Uterus (tissue), 4 donors: Measurements from ENCODE around the gene CEBPE. TPM values are rescaled to one million over a fixed set of nuclear protein-coding genes. Genes with fewer than 3 reads are reported as not detected.
"Not testable (repeated sequence)": the region's sequence is repeated elsewhere in the genome, so short reads cannot be mapped to it uniquely, and the experiment has no call there.

Source experiments
- DNase-seq, 2 donors: peaks; one replicate each; pipeline ENCODE4 v3.0.0-alpha.2; 2019 to 2020
- H3K27ac ChIP-seq, 2 donors: fragments of 200-600 bp; sonication (generic); 1 replicate in 1 of 2; 2 replicates in 1 of 2; pipeline ENCODE4 v1.5.1; 2016 to 2018
- H3K27me3 ChIP-seq, 2 donors: fragments of 200-600 bp; sonication (generic); one replicate each; pipeline ENCODE4 v1.5.1; 2018 to 2019; ENCODE audit warnings: control low read depth in 1 of 2
- H3K36me3 ChIP-seq, 2 donors: fragments of 200-600 bp; sonication (generic); one replicate each; pipeline ENCODE4 v1.5.1; 2019; ENCODE audit warnings: control low read depth in 1 of 2
- H3K4me1 ChIP-seq, 2 donors: fragments of 200-600 bp; sonication (generic); one replicate each; pipeline ENCODE4 v1.5.1; 2018 to 2019; ENCODE audit warnings: control low read depth in 1 of 2
- H3K4me3 ChIP-seq, 2 donors: fragments of 200-600 bp; sonication (generic); 1 replicate in 1 of 2; 2 replicates in 1 of 2; pipeline ENCODE4 v1.5.1; 2018 to 2019; ENCODE audit warnings: mild to moderate bottlenecking in 1 of 2
- H3K9me3 ChIP-seq, 2 donors: fragments of 200-600 bp; sonication (generic); one replicate each; pipeline ENCODE4 v1.5.1; 2019; ENCODE audit warnings: control low read depth in 1 of 2
- POLR2A ChIP-seq, 2 donors: fragments of 450-650 bp; IDR thresholded peaks; one replicate each; pipeline ENCODE4 v1.6.1; 2016; ENCODE audit warnings: antibody characterized with exemption in 2 of 2, mild to moderate bottlenecking in 1 of 2, moderate library complexity in 1 of 2
- intact Hi-C: fragments of 100-400 bp; cut with DNase I; formaldehyde crosslinking; loops from one replicate; pipeline ENCODE4 v1.15.1; 2023; ENCODE audit warnings: low total_unique reads
- total RNA-seq, 4 donors: library from RNA; depleted of rRNA in 3 of 4; stranded (reverse); fragments of >200 nt in 3 of 4; gene quantifications; one replicate each; pipeline versions ENCODE4 v1.1.0 to v1.2.4, GENCODE V29; 2014 to 2023
- TF ChIP-seq, protein P1 (sequence below), 4 experiments: fragments of 200-600 bp in 2 of 4; fragments of 450-650 bp in 2 of 4; sonication (generic) in 2 of 4; IDR thresholded peaks; one replicate each; pipeline ENCODE4 v1.5.1; 2016 to 2019; ENCODE audit warnings: antibody characterized with exemption in 4 of 4, mild to moderate bottlenecking in 2 of 4, moderate library complexity in 1 of 4
- donor health status: DM: yes; HTN: yes; CAD: no.

Gene CEBPE
- total RNA-seq, 4 donors from 2014 or later, result not detected

GRCh38 chr14:23112359-23113178 lies 6.5 kb downstream of the CEBPE start:
- intact Hi-C loops, result no loop called here
- no peaks in the 10 kb centered on the region for H3K9me3 ChIP-seq
- H3K4me1 ChIP-seq, result no peaks in the 10 kb centered on the region
- DNase-seq, result no peak
- H3K27me3 ChIP-seq, result no peaks in the 10 kb centered on the region
- no peak overlapping the region for H3K4me3 ChIP-seq
- no peaks in the 10 kb centered on the region for H3K36me3 ChIP-seq
- TF ChIP-seq, protein P1, sequence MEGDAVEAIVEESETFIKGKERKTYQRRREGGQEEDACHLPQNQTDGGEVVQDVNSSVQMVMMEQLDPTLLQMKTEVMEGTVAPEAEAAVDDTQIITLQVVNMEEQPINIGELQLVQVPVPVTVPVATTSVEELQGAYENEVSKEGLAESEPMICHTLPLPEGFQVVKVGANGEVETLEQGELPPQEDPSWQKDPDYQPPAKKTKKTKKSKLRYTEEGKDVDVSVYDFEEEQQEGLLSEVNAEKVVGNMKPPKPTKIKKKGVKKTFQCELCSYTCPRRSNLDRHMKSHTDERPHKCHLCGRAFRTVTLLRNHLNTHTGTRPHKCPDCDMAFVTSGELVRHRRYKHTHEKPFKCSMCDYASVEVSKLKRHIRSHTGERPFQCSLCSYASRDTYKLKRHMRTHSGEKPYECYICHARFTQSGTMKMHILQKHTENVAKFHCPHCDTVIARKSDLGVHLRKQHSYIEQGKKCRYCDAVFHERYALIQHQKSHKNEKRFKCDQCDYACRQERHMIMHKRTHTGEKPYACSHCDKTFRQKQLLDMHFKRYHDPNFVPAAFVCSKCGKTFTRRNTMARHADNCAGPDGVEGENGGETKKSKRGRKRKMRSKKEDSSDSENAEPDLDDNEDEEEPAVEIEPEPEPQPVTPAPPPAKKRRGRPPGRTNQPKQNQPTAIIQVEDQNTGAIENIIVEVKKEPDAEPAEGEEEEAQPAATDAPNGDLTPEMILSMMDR (IDR thresholded peaks at IDR 0.05), result no peak
- no peak for TF ChIP-seq POLR2A (IDR thresholded peaks at IDR 0.05)
- no peak overlapping the region for H3K27ac ChIP-seq

DNA sequence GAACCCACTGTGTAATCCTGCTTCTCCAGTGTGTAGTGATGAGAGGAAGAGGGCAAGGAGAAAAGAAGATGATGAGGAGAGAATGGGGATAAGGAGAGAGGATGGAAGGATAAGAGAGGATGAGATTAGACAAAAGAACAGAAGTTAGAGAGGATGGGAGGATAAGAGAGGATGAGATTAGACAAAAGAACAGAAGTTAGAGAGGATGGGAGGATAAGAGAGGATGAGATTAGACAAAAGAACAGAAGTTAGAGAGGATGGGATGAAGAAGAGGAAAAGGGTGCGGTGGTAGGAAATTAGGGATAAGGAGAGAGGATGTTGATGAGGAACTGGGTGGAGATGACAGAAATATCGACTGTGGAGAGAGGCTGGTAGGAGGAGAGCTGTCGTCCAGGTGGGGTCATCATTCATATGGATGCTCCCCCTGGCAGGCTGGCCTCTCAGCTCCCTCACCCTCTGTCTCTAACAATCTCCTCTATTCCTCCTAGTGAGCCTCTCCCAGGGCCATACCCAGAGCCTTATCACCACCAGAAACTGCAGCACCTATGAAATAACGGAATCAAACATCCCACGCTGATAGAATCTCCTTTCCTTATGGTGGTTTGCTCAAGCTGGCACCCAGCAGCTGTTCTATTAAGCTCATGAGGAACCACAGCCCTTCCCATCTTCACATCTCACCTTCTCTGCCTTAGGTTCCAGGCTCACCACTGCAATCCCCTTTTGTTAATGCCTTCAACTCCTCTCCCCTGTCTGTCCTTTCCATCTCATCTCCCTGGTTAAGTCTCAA lies 8.3 kb downstream of the CEBPE start:
- Histone ChIP-seq H3K4me1 (no peaks in the 10 kb centered on the region), H3K27me3 (no peaks in the 10 kb centered on the region), H3K9me3 (no peaks in the 10 kb centered on the region), H3K27ac (no peak overlapping the region), H3K4me3 (no peak overlapping the region), H3K36me3 (no peaks in the 10 kb centered on the region)
- no peak for DNase-seq
- TF ChIP-seq, protein P1 (IDR thresholded peaks at IDR 0.05), result no peak
- no peak for TF ChIP-seq POLR2A (IDR thresholded peaks at IDR 0.05)
- intact Hi-C loops, result no loop called here

GRCh38 chr14:23109769-23110168 lies 9.3 kb downstream of the CEBPE start:
- intact Hi-C loops, result no loop called here
- TF ChIP-seq POLR2A (IDR thresholded peaks at IDR 0.05), result no peak
- TF ChIP-seq, protein P1 (IDR thresholded peaks at IDR 0.05), result no peak
- no peaks in the 10 kb centered on the region for H3K27me3 ChIP-seq

DNA sequence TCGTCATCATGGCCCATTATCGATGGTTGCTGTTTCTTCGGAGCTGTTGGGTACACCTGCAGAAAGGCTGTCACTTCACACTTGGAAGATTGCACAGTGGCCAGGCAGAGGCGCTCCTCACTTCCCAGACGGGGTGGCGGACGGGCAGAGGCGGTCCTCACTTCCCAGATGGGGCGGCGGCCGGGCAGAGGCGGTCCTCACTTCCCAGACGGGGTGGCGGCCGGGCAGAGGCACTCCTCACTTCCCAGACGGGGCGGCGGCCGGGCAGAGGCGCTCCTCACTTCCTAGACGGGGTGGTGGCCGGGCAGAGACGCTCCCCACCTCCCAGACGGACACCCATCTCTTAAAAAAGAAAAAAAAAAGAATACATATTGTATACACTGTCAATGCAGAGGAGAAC lies 10.9 kb downstream of the CEBPE start:
- H3K27me3 ChIP-seq, DNase-seq, intact Hi-C loops, H3K27ac ChIP-seq, H3K4me3 ChIP-seq, H3K36me3 ChIP-seq, H3K9me3 ChIP-seq, H3K4me1 ChIP-seq: not testable (repeated sequence)

More at GRCh38 chr14:23109769-23110168, 9.3 kb downstream of the CEBPE start:
- H3K9me3 ChIP-seq, result no peaks in the 10 kb centered on the region
- H3K4me3 ChIP-seq, result no peak overlapping the region
- H3K36me3 ChIP-seq, result no peaks in the 10 kb centered on the region
- H3K27ac ChIP-seq, result no peak overlapping the region
- no peaks in the 10 kb centered on the region for H3K4me1 ChIP-seq
- DNase-seq, result no peak

GRCh38 chr14:23107620-23108019 lies 11.4 kb downstream of the CEBPE start:
- H3K9me3 ChIP-seq, H3K4me1 ChIP-seq, DNase-seq, H3K36me3 ChIP-seq, H3K4me3 ChIP-seq, intact Hi-C loops, H3K27me3 ChIP-seq, H3K27ac ChIP-seq: not testable (repeated sequence)

DNA sequence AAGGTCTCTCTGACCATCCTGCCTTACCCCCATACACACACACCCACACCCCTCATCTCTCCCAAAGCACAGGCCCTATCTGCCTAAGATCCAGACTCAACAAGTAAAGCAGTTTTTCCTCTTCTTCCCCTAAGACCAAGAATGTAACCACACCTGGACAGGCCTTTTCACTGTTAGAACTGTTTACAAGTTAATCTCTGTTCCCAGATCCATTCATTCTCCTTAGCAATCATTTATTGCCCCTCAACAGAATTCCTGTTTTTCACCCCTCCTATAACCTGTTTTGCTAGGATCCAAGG lies 12.4 kb downstream of the CEBPE start:
- Histone ChIP-seq H3K36me3 (no peaks in the 10 kb centered on the region), H3K4me3 (no peak overlapping the region), H3K27me3 (no peaks in the 10 kb centered on the region), H3K27ac (no peak overlapping the region), H3K4me1 (no peaks in the 10 kb centered on the region), H3K9me3 (no peaks in the 10 kb centered on the region)
- DNase-seq, result no peak
- intact Hi-C loops, result no loop called here
- TF ChIP-seq POLR2A (IDR thresholded peaks at IDR 0.05), result no peak
- TF ChIP-seq, protein P1 (IDR thresholded peaks at IDR 0.05), result no peak
